SK-N-SH treated with all-trans-retinoic acid at 6 μM for 48 hours (cell line): Measurements from ENCODE around the gene GAGE10.
"Not testable (repeated sequence)": the region's sequence is repeated elsewhere in the genome, so short reads cannot be mapped to it uniquely, and the experiment has no call there.

Experiments
- ATAC-seq: fragments of 200-7000 bp; cut with Tn5 transposase; 3 replicates; pipeline ENCODE4 v1.9.1; 2020; ENCODE audit warnings: mild to moderate bottlenecking, moderate library complexity
- ARNTL ChIP-seq: fragments of 450-650 bp; formaldehyde crosslinking; IDR thresholded peaks from 2 replicates; pipeline ENCODE4 v1.5.0; 2020; ENCODE audit warnings: low read depth, mild to moderate bottlenecking, moderate library complexity, borderline replicate concordance
- BACH2 ChIP-seq: fragments of 250-450 bp; sonication (Bioruptor Pico); IDR thresholded peaks from 2 replicates; pipeline ENCODE4 v1.9.0; 2021; ENCODE audit warnings: mild to moderate bottlenecking, borderline replicate concordance
- CSDC2 ChIP-seq: fragments of 250-450 bp; sonication (Bioruptor Pico); IDR thresholded peaks from 2 replicates; pipeline ENCODE4 v1.5.0; 2020; ENCODE audit warnings: mild to moderate bottlenecking, moderate library complexity
- ESRRG ChIP-seq: fragments of 250-450 bp; sonication (Bioruptor Pico); IDR thresholded peaks from 2 replicates; pipeline ENCODE4 v1.6.1; 2021; ENCODE audit warnings: mild to moderate bottlenecking
- ISL1 ChIP-seq: fragments of 250-450 bp; sonication (Bioruptor Pico); IDR thresholded peaks from 2 replicates; pipeline ENCODE4 v2.1.2; 2022; ENCODE audit warnings: mild to moderate bottlenecking, moderate library complexity
- OSR1 ChIP-seq: fragments of 250-450 bp; sonication (Bioruptor Pico); IDR thresholded peaks from 2 replicates; pipeline ENCODE4 v1.8.0; 2022; ENCODE audit warnings: moderate library complexity, mild to moderate bottlenecking, inconsistent platforms
- PPARA ChIP-seq: fragments of 250-450 bp; sonication (Bioruptor Pico); IDR thresholded peaks from 2 replicates; pipeline ENCODE4 v1.5.0; 2020; ENCODE audit warnings: mild to moderate bottlenecking, borderline replicate concordance
- RARB ChIP-seq: fragments of 250-450 bp; sonication (Bioruptor Pico); IDR thresholded peaks from 2 replicates; pipeline ENCODE4 v1.8.0; 2021; ENCODE audit warnings: mild to moderate bottlenecking, moderate library complexity
- SNAI2 ChIP-seq: fragments of 250-450 bp; sonication (Bioruptor Pico); IDR thresholded peaks from 2 replicates; pipeline ENCODE4 v1.5.0; 2020; ENCODE audit warnings: mild to moderate bottlenecking, moderate library complexity
- TCF4 ChIP-seq: fragments of 250-450 bp; sonication (Bioruptor Pico); IDR thresholded peaks from 2 replicates; pipeline ENCODE4 v1.8.0; 2021; ENCODE audit warnings: mild to moderate bottlenecking, moderate library complexity, borderline replicate concordance
- TOX ChIP-seq: fragments of 250-450 bp; sonication (Bioruptor Pico); IDR thresholded peaks from 2 replicates; pipeline ENCODE4 v1.8.0; 2021; ENCODE audit warnings: mild to moderate bottlenecking, moderate library complexity, borderline replicate concordance
- ZC3H10 ChIP-seq: fragments of 250-450 bp; sonication (Bioruptor Pico); IDR thresholded peaks from 2 replicates; pipeline ENCODE4 v1.5.1; 2021; ENCODE audit warnings: mild to moderate bottlenecking, moderate library complexity
- ZFP3 ChIP-seq: fragments of 250-450 bp; sonication (Bioruptor Pico); IDR thresholded peaks from 2 replicates; pipeline ENCODE4 v1.5.0; 2020; ENCODE audit warnings: mild to moderate bottlenecking, moderate library complexity
- ZFP30 ChIP-seq: fragments of 450-650 bp; formaldehyde crosslinking; IDR thresholded peaks from 2 replicates; pipeline ENCODE4 v1.5.0; 2022; ENCODE audit warnings: mild to moderate bottlenecking, moderate library complexity
- ZNF565 ChIP-seq: fragments of 450-650 bp; formaldehyde crosslinking; conservative IDR thresholded peaks from 2 replicates; pipeline ENCODE4 v1.5.0; 2020; ENCODE audit warnings: low read depth, mild to moderate bottlenecking, moderate library complexity
- ZNF70 ChIP-seq: fragments of 450-650 bp; formaldehyde crosslinking; IDR thresholded peaks from 2 replicates; pipeline ENCODE4 v1.5.0; 2020; ENCODE audit warnings: mild to moderate bottlenecking, moderate library complexity
- ZNF8 ChIP-seq: fragments of 450-650 bp; formaldehyde crosslinking; IDR thresholded peaks from 2 replicates; pipeline ENCODE4 v1.5.0; 2020; ENCODE audit warnings: mild to moderate bottlenecking, moderate library complexity
- TF ChIP-seq, protein P1 (sequence below): fragments of 250-450 bp; sonication (Bioruptor Pico); IDR thresholded peaks from 2 replicates; pipeline ENCODE4 v1.5.1; 2020; ENCODE audit warnings: low read depth, mild to moderate bottlenecking, moderate library complexity
- TF ChIP-seq, protein P2 (sequence below): fragments of 250-450 bp; sonication (Bioruptor Pico); IDR thresholded peaks from 2 replicates; pipeline ENCODE4 v1.5.0; 2020; ENCODE audit warnings: mild to moderate bottlenecking, moderate library complexity
- TF ChIP-seq, protein P3 (sequence below): fragments of 250-450 bp; sonication (Bioruptor Pico); IDR thresholded peaks from 2 replicates; pipeline ENCODE4 v1.5.1; 2021; ENCODE audit warnings: mild to moderate bottlenecking, moderate library complexity
- TF ChIP-seq, protein P4 (sequence below): fragments of 250-450 bp; sonication (Bioruptor Pico); IDR thresholded peaks from 2 replicates; pipeline ENCODE4 v1.8.0; 2020; ENCODE audit warnings: mild to moderate bottlenecking, moderate library complexity, borderline replicate concordance
- TF ChIP-seq, protein P5 (sequence below): fragments of 250-450 bp; sonication (Bioruptor Pico); IDR thresholded peaks from 2 replicates; pipeline ENCODE4 v1.8.0; 2021; ENCODE audit warnings: low read depth, mild to moderate bottlenecking, moderate library complexity, borderline replicate concordance

The GAGE10 gene

DNA sequence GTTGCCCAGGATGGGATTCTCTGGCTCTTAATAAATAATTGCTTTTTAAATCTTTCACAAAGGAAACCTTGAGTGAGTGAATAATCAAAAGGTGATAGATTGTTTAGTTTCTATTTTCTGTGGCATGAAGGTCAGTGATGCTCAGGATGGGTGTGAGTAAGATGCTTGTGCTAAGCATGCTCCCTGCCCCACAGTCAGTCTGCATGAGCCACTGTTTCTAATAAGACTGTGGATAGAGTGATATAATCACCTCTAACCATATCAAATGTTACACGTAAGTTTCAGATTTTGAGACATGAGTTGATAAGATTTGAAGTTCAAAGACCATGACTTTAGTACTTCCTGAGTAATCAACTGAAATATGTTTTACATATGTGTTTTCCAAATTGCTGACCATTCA is 2.7 kb upstream of the GAGE10 start:
- TF ChIP-seq TOX: no peak
- TF ChIP-seq, protein P1, sequence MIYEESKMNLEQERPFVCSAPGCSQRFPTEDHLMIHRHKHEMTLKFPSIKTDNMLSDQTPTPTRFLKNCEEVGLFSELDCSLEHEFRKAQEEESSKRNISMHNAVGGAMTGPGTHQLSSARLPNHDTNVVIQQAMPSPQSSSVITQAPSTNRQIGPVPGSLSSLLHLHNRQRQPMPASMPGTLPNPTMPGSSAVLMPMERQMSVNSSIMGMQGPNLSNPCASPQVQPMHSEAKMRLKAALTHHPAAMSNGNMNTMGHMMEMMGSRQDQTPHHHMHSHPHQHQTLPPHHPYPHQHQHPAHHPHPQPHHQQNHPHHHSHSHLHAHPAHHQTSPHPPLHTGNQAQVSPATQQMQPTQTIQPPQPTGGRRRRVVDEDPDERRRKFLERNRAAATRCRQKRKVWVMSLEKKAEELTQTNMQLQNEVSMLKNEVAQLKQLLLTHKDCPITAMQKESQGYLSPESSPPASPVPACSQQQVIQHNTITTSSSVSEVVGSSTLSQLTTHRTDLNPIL (CRISPR knock-in tag): no peak
- TF ChIP-seq ZFP30: no peak
- TF ChIP-seq, protein P2, sequence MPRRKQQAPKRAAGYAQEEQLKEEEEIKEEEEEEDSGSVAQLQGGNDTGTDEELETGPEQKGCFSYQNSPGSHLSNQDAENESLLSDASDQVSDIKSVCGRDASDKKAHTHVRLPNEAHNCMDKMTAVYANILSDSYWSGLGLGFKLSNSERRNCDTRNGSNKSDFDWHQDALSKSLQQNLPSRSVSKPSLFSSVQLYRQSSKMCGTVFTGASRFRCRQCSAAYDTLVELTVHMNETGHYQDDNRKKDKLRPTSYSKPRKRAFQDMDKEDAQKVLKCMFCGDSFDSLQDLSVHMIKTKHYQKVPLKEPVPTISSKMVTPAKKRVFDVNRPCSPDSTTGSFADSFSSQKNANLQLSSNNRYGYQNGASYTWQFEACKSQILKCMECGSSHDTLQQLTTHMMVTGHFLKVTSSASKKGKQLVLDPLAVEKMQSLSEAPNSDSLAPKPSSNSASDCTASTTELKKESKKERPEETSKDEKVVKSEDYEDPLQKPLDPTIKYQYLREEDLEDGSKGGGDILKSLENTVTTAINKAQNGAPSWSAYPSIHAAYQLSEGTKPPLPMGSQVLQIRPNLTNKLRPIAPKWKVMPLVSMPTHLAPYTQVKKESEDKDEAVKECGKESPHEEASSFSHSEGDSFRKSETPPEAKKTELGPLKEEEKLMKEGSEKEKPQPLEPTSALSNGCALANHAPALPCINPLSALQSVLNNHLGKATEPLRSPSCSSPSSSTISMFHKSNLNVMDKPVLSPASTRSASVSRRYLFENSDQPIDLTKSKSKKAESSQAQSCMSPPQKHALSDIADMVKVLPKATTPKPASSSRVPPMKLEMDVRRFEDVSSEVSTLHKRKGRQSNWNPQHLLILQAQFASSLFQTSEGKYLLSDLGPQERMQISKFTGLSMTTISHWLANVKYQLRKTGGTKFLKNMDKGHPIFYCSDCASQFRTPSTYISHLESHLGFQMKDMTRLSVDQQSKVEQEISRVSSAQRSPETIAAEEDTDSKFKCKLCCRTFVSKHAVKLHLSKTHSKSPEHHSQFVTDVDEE (CRISPR knock-in tag): no peak
- no peak for TF ChIP-seq PPARA (CRISPR knock-in tag)
- TF ChIP-seq BACH2: no peak
- no peak for TF ChIP-seq TCF4 (CRISPR knock-in tag)
- TF ChIP-seq ARNTL (CRISPR knock-in tag): no peak
- no peak for ATAC-seq

DNA sequence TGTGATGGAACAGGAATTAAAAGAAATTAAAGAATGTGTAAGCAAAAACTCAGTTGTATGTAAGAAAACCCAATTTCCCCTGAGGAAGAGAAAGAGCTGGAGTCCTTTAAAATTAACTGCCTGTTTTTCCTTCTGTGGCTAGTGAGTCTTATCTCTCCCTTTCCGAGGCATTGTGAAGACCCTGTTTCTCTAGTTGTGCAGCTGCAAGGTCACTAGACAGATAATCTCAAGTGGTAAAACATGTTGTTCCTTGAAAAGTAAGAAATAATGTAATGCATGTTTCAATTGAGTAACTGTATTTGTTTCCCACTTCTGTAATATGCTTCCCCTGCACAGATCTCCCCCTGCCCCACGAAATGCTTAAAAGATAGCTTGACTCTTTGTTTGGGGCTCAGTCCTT is 4.3 kb downstream of the GAGE10 start:
- not testable (repeated sequence) for ATAC-seq

DNA sequence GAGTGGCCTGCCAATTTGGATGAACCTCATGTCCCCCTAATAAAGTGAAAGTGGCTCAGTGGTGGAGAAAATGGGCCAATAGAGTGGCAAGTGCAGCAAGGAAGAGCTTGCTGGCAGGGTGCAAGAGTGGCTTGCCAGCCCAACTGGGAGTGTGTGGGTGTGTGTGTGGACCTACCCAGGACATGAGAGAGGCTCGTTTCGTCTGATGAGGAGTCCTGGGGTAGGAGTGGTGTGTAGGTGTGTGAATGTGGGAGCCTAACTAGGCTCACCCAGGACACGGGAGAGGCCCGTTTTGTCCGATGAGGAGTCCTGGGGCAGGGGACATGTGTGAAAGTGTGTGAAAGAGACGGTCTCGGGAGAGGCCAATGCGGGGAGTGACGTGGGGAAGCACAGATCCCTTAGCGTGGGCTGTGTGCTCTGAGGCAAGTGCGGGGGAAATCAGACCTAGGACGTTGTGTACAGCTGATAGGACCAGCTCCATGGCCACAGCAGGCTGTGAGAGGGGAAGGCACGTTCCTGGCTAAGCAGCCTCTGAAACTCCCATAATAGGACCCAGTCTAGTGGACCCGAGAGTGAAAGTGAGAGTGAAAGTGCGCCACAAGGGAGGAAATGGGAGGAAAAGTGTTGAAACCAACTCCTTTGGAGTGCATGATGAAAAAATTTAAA is 5.3 kb downstream of the GAGE10 start:
- TF ChIP-seq ZNF70 (no peak), TOX (no peak), SNAI2 (CRISPR knock-in tag) (no peak), ZNF8 (CRISPR knock-in tag) (no peak), TCF4 (CRISPR knock-in tag) (no peak), CSDC2 (CRISPR knock-in tag) (no peak)
- peak; percentile 83 for ATAC-seq

DNA sequence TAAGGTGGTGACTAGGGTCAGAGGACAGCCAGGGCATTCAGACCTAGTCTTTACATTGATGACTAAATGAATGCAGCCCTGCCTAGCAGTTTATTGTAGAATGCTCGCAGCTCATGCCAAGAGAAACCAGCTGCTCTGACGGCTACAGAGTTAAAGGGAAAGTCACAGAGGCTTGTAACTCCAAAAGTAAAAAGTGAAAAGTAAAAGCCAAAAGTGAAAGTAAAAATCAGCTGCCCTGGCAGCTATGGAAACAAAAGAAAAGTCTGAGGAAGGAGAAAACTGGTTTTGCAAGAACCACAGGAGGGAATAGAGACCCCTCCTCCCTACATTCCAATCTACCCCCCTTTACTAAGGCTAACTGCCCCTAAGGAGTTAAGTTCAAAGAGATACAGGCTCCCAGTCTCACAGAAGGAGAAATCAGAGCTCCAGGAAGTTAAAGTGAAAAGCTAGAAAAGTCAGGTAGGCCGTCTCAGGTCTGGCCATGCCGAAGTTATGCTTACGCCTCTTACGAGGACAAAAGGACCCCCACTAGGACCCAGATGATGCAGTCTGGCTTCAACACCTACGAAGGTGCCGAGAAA is 6.0 kb downstream of the GAGE10 start:
- TF ChIP-seq CSDC2 (CRISPR knock-in tag): no peak
- no peak for TF ChIP-seq ZNF565 (CRISPR knock-in tag)
- TF ChIP-seq ISL1 (CRISPR knock-in tag): no peak
- TF ChIP-seq, protein P3, sequence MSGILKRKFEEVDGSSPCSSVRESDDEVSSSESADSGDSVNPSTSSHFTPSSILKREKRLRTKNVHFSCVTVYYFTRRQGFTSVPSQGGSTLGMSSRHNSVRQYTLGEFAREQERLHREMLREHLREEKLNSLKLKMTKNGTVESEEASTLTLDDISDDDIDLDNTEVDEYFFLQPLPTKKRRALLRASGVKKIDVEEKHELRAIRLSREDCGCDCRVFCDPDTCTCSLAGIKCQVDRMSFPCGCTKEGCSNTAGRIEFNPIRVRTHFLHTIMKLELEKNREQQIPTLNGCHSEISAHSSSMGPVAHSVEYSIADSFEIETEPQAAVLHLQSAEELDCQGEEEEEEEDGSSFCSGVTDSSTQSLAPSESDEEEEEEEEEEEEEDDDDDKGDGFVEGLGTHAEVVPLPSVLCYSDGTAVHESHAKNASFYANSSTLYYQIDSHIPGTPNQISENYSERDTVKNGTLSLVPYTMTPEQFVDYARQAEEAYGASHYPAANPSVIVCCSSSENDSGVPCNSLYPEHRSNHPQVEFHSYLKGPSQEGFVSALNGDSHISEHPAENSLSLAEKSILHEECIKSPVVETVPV (CRISPR knock-in tag): no peak
- no peak for TF ChIP-seq ZC3H10 (CRISPR knock-in tag)
- TF ChIP-seq ZNF8 (CRISPR knock-in tag): no peak
- TF ChIP-seq BACH2: no peak
- TF ChIP-seq, protein P4, sequence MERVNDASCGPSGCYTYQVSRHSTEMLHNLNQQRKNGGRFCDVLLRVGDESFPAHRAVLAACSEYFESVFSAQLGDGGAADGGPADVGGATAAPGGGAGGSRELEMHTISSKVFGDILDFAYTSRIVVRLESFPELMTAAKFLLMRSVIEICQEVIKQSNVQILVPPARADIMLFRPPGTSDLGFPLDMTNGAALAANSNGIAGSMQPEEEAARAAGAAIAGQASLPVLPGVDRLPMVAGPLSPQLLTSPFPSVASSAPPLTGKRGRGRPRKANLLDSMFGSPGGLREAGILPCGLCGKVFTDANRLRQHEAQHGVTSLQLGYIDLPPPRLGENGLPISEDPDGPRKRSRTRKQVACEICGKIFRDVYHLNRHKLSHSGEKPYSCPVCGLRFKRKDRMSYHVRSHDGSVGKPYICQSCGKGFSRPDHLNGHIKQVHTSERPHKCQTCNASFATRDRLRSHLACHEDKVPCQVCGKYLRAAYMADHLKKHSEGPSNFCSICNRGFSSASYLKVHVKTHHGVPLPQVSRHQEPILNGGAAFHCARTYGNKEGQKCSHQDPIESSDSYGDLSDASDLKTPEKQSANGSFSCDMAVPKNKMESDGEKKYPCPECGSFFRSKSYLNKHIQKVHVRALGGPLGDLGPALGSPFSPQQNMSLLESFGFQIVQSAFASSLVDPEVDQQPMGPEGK (CRISPR knock-in tag): no peak
- no peak for TF ChIP-seq ZFP30
- no peak for TF ChIP-seq OSR1 (CRISPR knock-in tag)
- TF ChIP-seq PPARA (CRISPR knock-in tag): no peak
- TF ChIP-seq ZFP3 (CRISPR knock-in tag): no peak
- peak; percentile 59 for ATAC-seq

DNA sequence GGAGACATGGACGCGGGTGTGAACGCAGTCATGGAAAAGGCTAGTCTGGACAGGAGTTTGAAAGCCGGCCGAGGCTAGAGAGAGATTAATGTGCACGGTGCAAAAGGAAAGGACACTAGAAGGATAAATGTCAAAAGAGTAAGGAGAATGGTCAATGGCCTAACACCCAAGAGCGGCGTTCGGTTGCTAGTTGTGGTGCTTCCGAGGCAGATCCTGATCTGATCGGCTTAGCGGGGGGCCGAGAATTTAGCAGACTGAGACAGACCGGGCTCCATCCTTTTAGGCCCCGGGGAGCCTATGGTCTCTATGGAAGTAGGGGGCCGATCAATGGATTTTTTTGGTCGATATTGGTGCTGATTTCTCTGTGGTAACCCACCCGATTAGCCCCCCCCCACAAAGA is 6.9 kb downstream of the GAGE10 start:
- no peak for ATAC-seq
- no peak for TF ChIP-seq ARNTL (CRISPR knock-in tag)
- TF ChIP-seq ZC3H10 (CRISPR knock-in tag): no peak
- TF ChIP-seq ZNF8 (CRISPR knock-in tag): no peak
- no peak for TF ChIP-seq RARB (CRISPR knock-in tag)
- TF ChIP-seq ZFP3 (CRISPR knock-in tag): no peak
- no peak for TF ChIP-seq SNAI2 (CRISPR knock-in tag)
- no peak for TF ChIP-seq PPARA (CRISPR knock-in tag)
- no peak for TF ChIP-seq ESRRG (CRISPR knock-in tag)
- TF ChIP-seq, protein P1 (CRISPR knock-in tag): no peak
- TF ChIP-seq, protein P5, sequence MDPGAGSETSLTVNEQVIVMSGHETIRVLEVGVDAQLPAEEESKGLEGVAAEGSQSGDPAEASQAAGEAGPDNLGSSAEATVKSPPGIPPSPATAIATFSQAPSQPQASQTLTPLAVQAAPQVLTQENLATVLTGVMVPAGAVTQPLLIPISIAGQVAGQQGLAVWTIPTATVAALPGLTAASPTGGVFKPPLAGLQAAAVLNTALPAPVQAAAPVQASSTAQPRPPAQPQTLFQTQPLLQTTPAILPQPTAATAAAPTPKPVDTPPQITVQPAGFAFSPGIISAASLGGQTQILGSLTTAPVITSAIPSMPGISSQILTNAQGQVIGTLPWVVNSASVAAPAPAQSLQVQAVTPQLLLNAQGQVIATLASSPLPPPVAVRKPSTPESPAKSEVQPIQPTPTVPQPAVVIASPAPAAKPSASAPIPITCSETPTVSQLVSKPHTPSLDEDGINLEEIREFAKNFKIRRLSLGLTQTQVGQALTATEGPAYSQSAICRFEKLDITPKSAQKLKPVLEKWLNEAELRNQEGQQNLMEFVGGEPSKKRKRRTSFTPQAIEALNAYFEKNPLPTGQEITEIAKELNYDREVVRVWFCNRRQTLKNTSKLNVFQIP (CRISPR knock-in tag): no peak
